Measurements from ENCODE around the gene CD300LG. TPM values are rescaled to one million over a fixed set of nuclear protein-coding genes. Genes with fewer than 3 reads are reported as not detected.
"Not testable (repeated sequence)": the region's sequence is repeated elsewhere in the genome, so short reads cannot be mapped to it uniquely, and the experiment has no call there.

Gene CD300LG, protein sequence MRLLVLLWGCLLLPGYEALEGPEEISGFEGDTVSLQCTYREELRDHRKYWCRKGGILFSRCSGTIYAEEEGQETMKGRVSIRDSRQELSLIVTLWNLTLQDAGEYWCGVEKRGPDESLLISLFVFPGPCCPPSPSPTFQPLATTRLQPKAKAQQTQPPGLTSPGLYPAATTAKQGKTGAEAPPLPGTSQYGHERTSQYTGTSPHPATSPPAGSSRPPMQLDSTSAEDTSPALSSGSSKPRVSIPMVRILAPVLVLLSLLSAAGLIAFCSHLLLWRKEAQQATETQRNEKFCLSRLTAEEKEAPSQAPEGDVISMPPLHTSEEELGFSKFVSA
- not detected for polyA plus RNA-seq (2013, experiment 1 of 2)
- not detected for polyA plus RNA-seq (2013, experiment 2 of 2)

DNA sequence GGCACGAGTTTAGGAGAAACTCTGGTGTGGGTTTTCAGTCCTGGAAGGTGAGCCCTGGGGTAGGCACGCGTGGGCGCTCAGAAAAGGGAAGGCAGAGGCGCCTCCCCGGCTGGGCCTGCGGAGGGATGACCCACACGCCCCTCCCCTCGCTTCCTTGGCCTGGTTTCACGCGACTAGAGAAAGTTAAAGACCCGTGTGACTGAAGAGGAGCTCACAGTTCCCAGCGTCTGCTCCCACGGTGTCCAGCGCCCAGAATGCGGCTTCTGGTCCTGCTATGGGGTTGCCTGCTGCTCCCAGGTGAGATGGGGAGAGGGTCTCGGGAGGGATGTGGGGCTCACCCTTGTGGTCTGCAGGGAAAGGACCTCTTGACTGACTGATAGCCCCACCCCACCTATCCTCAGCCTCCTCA is at the start of gene CD300LG:
TSS of gene CD300LG (plus strand) at position 214 of the 409 bp plus-strand sequence. CDS start at position 255, 41 bp downstream.
- Histone ChIP-seq H3K27ac (ENCODE audit: low read length, poor library complexity, severe bottlenecking) (peak within 1 kb of the TSS; percentile 83), H3K9me3 (ENCODE audit: control insufficient read depth, low read length) (no peaks in the 10 kb centered on the region), H2AFZ (ENCODE audit: low read depth, low read length) (no peak within 1 kb of the TSS), H4K8ac (ENCODE audit: low read length) (no peak within 1 kb of the TSS), H2BK12ac (ENCODE audit: low read length in 2 of 2) (no peak within 1 kb of the TSS), H4K91ac (ENCODE audit: low read length) (no peak within 1 kb of the TSS), H3K27me3 (ENCODE audit: control insufficient read depth in 1 of 2, insufficient read depth in 1 of 2, low read length in 2 of 2) (peaks cover 25 to 33% of the 10 kb centered on the region in 2 experiments), H3K4me2 (ENCODE audit: low read length, poor library complexity, severe bottlenecking) (peak within 1 kb of the TSS; percentile 41), H3K18ac (ENCODE audit: low read depth in 1 of 2, low read length in 2 of 2) (no peak within 1 kb of the TSS), H2BK15ac (ENCODE audit: low read depth, poor library complexity, severe bottlenecking) (no peak within 1 kb of the TSS), H3K4me3 (ENCODE audit: insufficient read depth in 1 of 2, low read depth in 1 of 2, low read length in 2 of 2) (no peak within 1 kb of the TSS), H3K79me1 (replicated peaks; ENCODE audit: low read length, poor library complexity, severe bottlenecking) (no peaks in the 10 kb centered on the region), H3K36me3 (ENCODE audit: control insufficient read depth in 1 of 2, insufficient read depth in 2 of 2, low read depth in 1 of 2, low read length in 2 of 2) (no peaks in the 10 kb centered on the region), H2BK120ac (ENCODE audit: low read depth, low read length) (no peak within 1 kb of the TSS), H3K23ac (ENCODE audit: low read length in 2 of 2) (peak within 1 kb of the TSS in 1 of 2 experiments; percentile 50), H2AK5ac (ENCODE audit: low read length, severe bottlenecking) (peak within 1 kb of the TSS; percentile 54), H3K4me1 (ENCODE audit: control insufficient read depth, insufficient read depth, low read depth, low read length) (peaks cover 9% of the 10 kb centered on the region), H2BK5ac (ENCODE audit: low read depth, low read length, poor library complexity, severe bottlenecking) (peak within 1 kb of the TSS; percentile 24), H3K4ac (ENCODE audit: low read depth in 1 of 2, low read length in 2 of 2) (no peak within 1 kb of the TSS), H3K14ac (ENCODE audit: low read length in 2 of 2) (no peak within 1 kb of the TSS), H3K9ac (ENCODE audit: low read length) (peak within 1 kb of the TSS; percentile 46)
- 49% methylated on average over 16 of the region's 17 CpGs for WGBS
- DNase-seq = no peak

DNA sequence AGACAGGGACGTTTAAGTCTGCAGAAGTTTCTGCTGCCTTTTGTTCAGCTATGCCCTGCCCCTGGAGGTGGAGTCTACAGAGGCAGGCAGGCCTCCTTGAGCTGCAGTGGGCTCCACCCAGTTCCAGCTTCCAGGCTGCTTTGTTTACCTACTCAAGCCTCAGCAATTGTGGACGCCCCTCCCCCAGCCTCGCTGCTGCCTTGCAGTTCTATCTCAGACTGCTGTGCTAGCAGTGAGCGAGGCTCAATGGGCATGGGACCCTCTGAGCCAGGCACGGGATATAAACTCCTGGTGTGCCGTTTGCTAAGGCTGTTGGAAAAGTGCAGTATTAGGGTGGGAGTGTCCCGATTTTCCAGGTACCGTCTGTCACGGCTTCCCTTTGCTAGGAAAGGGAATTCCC is 49.0 kb upstream of the CD300LG start:
- not testable (repeated sequence) for H3K4me1 ChIP-seq (ENCODE audit: control insufficient read depth, insufficient read depth, low read depth, low read length); H2AK5ac ChIP-seq (ENCODE audit: low read length, severe bottlenecking); H3K4me2 ChIP-seq (ENCODE audit: low read length, poor library complexity, severe bottlenecking); H3K27me3 ChIP-seq (ENCODE audit: control insufficient read depth in 1 of 2, insufficient read depth in 1 of 2, low read length in 2 of 2); H3K4me3 ChIP-seq (ENCODE audit: insufficient read depth in 1 of 2, low read depth in 1 of 2, low read length in 2 of 2); H3K14ac ChIP-seq (ENCODE audit: low read length in 2 of 2); H4K8ac ChIP-seq (ENCODE audit: low read length); H2BK15ac ChIP-seq (ENCODE audit: low read depth, poor library complexity, severe bottlenecking); H3K27ac ChIP-seq (ENCODE audit: low read length, poor library complexity, severe bottlenecking); H3K18ac ChIP-seq (ENCODE audit: low read depth in 1 of 2, low read length in 2 of 2); H2BK12ac ChIP-seq (ENCODE audit: low read length in 2 of 2); H2AFZ ChIP-seq (ENCODE audit: low read depth, low read length); H3K79me1 ChIP-seq (replicated peaks; ENCODE audit: low read length, poor library complexity, severe bottlenecking); H3K9ac ChIP-seq (ENCODE audit: low read length); H3K23ac ChIP-seq (ENCODE audit: low read length in 2 of 2); H2BK5ac ChIP-seq (ENCODE audit: low read depth, low read length, poor library complexity, severe bottlenecking); DNase-seq; H2BK120ac ChIP-seq (ENCODE audit: low read depth, low read length); H3K4ac ChIP-seq (ENCODE audit: low read depth in 1 of 2, low read length in 2 of 2); H4K91ac ChIP-seq (ENCODE audit: low read length); H3K9me3 ChIP-seq (ENCODE audit: control insufficient read depth, low read length)
- WGBS = 94% methylated on average over 9 of the region's 9 CpGs
- peaks cover 3 to 31% of the 10 kb centered on the region in 2 experiments for H3K36me3 ChIP-seq (ENCODE audit: control insufficient read depth in 1 of 2, insufficient read depth in 2 of 2, low read depth in 1 of 2, low read length in 2 of 2)

DNA sequence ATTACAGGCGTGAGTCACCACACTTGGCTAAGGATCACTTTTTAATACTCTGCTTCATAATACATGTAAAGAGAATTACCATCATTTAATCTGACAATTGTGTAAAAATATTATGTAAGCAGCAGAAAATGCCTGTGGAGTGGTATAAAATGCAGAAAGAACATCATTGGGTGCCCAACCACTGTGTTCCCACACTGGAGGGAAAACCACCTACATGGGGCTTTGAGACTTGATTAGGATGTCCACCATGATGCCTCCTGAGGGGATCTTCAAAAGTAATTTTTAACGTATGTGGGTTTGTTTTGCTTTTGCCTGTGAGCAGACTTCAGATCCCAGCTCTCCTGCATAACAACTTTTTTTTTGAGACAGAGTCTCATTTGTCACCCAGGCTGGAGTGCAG is 47.9 kb upstream of the CD300LG start:
- Histone ChIP-seq H3K9me3 (ENCODE audit: control insufficient read depth, low read length) (no peaks in the 10 kb centered on the region), H4K8ac (ENCODE audit: low read length) (no peak overlapping the region), H3K27ac (ENCODE audit: low read length, poor library complexity, severe bottlenecking) (no peak overlapping the region), H3K4me1 (ENCODE audit: control insufficient read depth, insufficient read depth, low read depth, low read length) (no peaks in the 10 kb centered on the region), H2BK120ac (ENCODE audit: low read depth, low read length) (no peak overlapping the region), H3K79me1 (replicated peaks; ENCODE audit: low read length, poor library complexity, severe bottlenecking) (no peaks in the 10 kb centered on the region), H3K4me2 (ENCODE audit: low read length, poor library complexity, severe bottlenecking) (no peak overlapping the region), H3K18ac (ENCODE audit: low read depth in 1 of 2, low read length in 2 of 2) (no peak overlapping the region), H3K4ac (ENCODE audit: low read depth in 1 of 2, low read length in 2 of 2) (no peak overlapping the region), H2BK15ac (ENCODE audit: low read depth, poor library complexity, severe bottlenecking) (no peak overlapping the region), H3K36me3 (ENCODE audit: control insufficient read depth in 1 of 2, insufficient read depth in 2 of 2, low read depth in 1 of 2, low read length in 2 of 2) (peaks cover 6 to 40% of the 10 kb centered on the region in 2 experiments), H3K23ac (ENCODE audit: low read length in 2 of 2) (no peak overlapping the region), H4K91ac (ENCODE audit: low read length) (no peak overlapping the region), H3K27me3 (ENCODE audit: control insufficient read depth in 1 of 2, insufficient read depth in 1 of 2, low read length in 2 of 2) (no peaks in the 10 kb centered on the region), H3K14ac (ENCODE audit: low read length in 2 of 2) (no peak overlapping the region), H2BK12ac (ENCODE audit: low read length in 2 of 2) (no peak overlapping the region), H2AK5ac (ENCODE audit: low read length, severe bottlenecking) (no peak overlapping the region), H3K4me3 (ENCODE audit: insufficient read depth in 1 of 2, low read depth in 1 of 2, low read length in 2 of 2) (no peak overlapping the region), H2BK5ac (ENCODE audit: low read depth, low read length, poor library complexity, severe bottlenecking) (no peak overlapping the region), H3K9ac (ENCODE audit: low read length) (no peak overlapping the region), H2AFZ (ENCODE audit: low read depth, low read length) (no peak overlapping the region)
- DNase-seq = no peak
- whole genome bisulfite sequencing = no CpG with 5 or more reads among the region's 2 CpGs

DNA sequence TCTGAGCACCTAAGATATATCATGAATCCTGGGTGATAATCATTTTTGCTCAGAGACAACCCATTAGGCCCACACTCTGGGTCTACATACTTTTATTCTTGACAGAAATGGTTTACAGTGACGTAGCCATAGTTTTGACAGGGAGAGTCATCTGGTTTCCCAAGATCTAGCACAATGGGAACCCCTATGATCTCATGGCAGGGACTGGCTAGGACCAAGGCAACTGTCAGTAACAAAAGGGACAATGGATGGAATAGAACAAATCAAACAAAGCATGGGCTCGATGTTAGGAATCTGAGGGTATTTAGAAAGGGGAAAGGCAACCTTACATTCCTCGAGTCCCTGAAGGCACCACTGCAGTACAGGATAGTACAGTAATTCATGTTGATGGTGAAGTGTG is 46.2 kb upstream of the CD300LG start:
- Histone ChIP-seq H3K14ac (ENCODE audit: low read length in 2 of 2) (no peak overlapping the region), H3K4me1 (ENCODE audit: control insufficient read depth, insufficient read depth, low read depth, low read length) (no peaks in the 10 kb centered on the region), H3K9me3 (ENCODE audit: control insufficient read depth, low read length) (no peaks in the 10 kb centered on the region), H3K4me2 (ENCODE audit: low read length, poor library complexity, severe bottlenecking) (no peak overlapping the region), H4K91ac (ENCODE audit: low read length) (no peak overlapping the region), H3K9ac (ENCODE audit: low read length) (no peak overlapping the region), H3K4ac (ENCODE audit: low read depth in 1 of 2, low read length in 2 of 2) (no peak overlapping the region), H2BK15ac (ENCODE audit: low read depth, poor library complexity, severe bottlenecking) (no peak overlapping the region), H3K18ac (ENCODE audit: low read depth in 1 of 2, low read length in 2 of 2) (no peak overlapping the region), H3K27me3 (ENCODE audit: control insufficient read depth in 1 of 2, insufficient read depth in 1 of 2, low read length in 2 of 2) (no peaks in the 10 kb centered on the region), H3K36me3 (ENCODE audit: control insufficient read depth in 1 of 2, insufficient read depth in 2 of 2, low read depth in 1 of 2, low read length in 2 of 2) (peaks cover 9 to 56% of the 10 kb centered on the region in 2 experiments), H2AK5ac (ENCODE audit: low read length, severe bottlenecking) (no peak overlapping the region), H3K4me3 (ENCODE audit: insufficient read depth in 1 of 2, low read depth in 1 of 2, low read length in 2 of 2) (no peak overlapping the region), H2BK5ac (ENCODE audit: low read depth, low read length, poor library complexity, severe bottlenecking) (no peak overlapping the region), H2BK12ac (ENCODE audit: low read length in 2 of 2) (no peak overlapping the region), H2BK120ac (ENCODE audit: low read depth, low read length) (no peak overlapping the region), H3K23ac (ENCODE audit: low read length in 2 of 2) (no peak overlapping the region), H2AFZ (ENCODE audit: low read depth, low read length) (no peak overlapping the region), H4K8ac (ENCODE audit: low read length) (no peak overlapping the region), H3K27ac (ENCODE audit: low read length, poor library complexity, severe bottlenecking) (no peak overlapping the region), H3K79me1 (replicated peaks; ENCODE audit: low read length, poor library complexity, severe bottlenecking) (no peaks in the 10 kb centered on the region)
- DNase-seq = no peak
- WGBS = 95% methylated on average over 3 of the region's 3 CpGs

Measured in mesenchymal stem cell (in vitro differentiated cells and primary cell).